Heart right ventricle (tissue), 16 donors: ENCODE data around the gene SERPINB10. TPM values are rescaled to one million over a fixed set of nuclear protein-coding genes. Genes with fewer than 3 reads are reported as not detected.
"Not testable (repeated sequence)": the region's sequence is repeated elsewhere in the genome, so short reads cannot be mapped to it uniquely, and the experiment has no call there.

Experiments used
- ATAC-seq, 8 donors: fragments of 200-7000 bp; cut with Tn5 transposase; one replicate each; pipeline ENCODE4 v1.9.1; 2020; ENCODE audit warnings: mild to moderate bottlenecking in 8 of 8, moderate library complexity in 8 of 8, moderate number of reproducible peaks in 1 of 8
- DNase-seq, 2 donors: peaks; one replicate each; pipeline ENCODE4 v3.0.0-alpha.2; 2020
- H3K27ac ChIP-seq, 10 donors: fragments of 200-600 bp; sonication (generic) in 2 of 10; one replicate each; pipeline versions ENCODE4 v1.5.0 to v1.8.0; 2020 to 2022; ENCODE audit warnings: mild to moderate bottlenecking in 3 of 10
- H3K27me3 ChIP-seq, 7 donors: fragments of 200-600 bp; one replicate each; pipeline ENCODE4 v1.8.0; 2021 to 2022; ENCODE audit warnings: mild to moderate bottlenecking in 2 of 7
- H3K36me3 ChIP-seq, 9 donors: fragments of 200-600 bp; sonication (generic) in 1 of 9; one replicate each; pipeline versions ENCODE4 v1.5.0 to v1.8.0; 2020 to 2022; ENCODE audit warnings: mild to moderate bottlenecking in 2 of 9
- H3K4me1 ChIP-seq, 9 donors: fragments of 200-600 bp; sonication (generic) in 1 of 9; one replicate each; pipeline versions ENCODE4 v1.5.0 to v1.8.0; 2020 to 2022; ENCODE audit warnings: mild to moderate bottlenecking in 4 of 9
- H3K4me3 ChIP-seq, 10 donors: fragments of 200-600 bp; sonication (generic) in 2 of 10; one replicate each; pipeline versions ENCODE4 v1.5.0 to v1.8.0; 2020 to 2022; ENCODE audit warnings: mild to moderate bottlenecking in 7 of 10, moderate library complexity in 2 of 10
- H3K9me3 ChIP-seq, 11 donors: fragments of 200-600 bp in 10 of 11; sonication (generic) in 2 of 11; one replicate each; pipeline versions ENCODE4 v1.5.0 to v1.8.0; 2013 to 2022; ENCODE audit warnings: mild to moderate bottlenecking in 2 of 11, control low read depth in 1 of 11, moderate library complexity in 1 of 11
- WGBS, 2 donors: extraction: QIAGEN DNeasy Blood & Tissue Kit; methylation state at CpG; one replicate each; pipeline ENCODE4 v1.1.7; 2013; ENCODE audit warnings: inconsistent platforms in 1 of 2; 5-methylcytosine and 5-hydroxymethylcytosine counted together
- intact Hi-C, 10 donors: fragments of 100-400 bp; cut with DNase I; formaldehyde crosslinking; loops; one replicate each; pipeline versions ENCODE4 v1.11.1 to v1.14.2; 2022
- polyA plus RNA-seq, 2 donors: library from polyadenylated mRNA; stranded (reverse); fragments of 200-250 nt; gene quantifications; one replicate each; pipeline ENCODE4 v1.2.3, GENCODE V29; 2013
- total RNA-seq, 10 donors: library from RNA; stranded (reverse); fragmentation: NEBNext Ultra II Directional in 3 of 10; extraction: Animal tissue kit (Norgen Biotek cat#: 25700) in 3 of 10; gene quantifications; one replicate each; pipeline versions ENCODE4 v1.2.1 to v1.2.4, GENCODE V29; 2021 to 2023
- TF ChIP-seq, protein P1 (sequence below), 9 donors: fragments of 200-600 bp; sonication (generic) in 2 of 9; IDR thresholded peaks; one replicate each; pipeline versions ENCODE4 v1.5.0 to v1.8.0; 2021 to 2022; ENCODE audit warnings: antibody characterized with exemption in 9 of 9, mild to moderate bottlenecking in 5 of 9, moderate library complexity in 1 of 9
- donor health status: Arrhythmogenic right ventricular cardiomyopathy.
- donor health status: ischemic (EF 13 %, LVEDD 7.1; RV severe dilation, severe dysfunction).
- donor health status: healthy with polysubstance abuse.
- donor health status: DM: no; HTN: yes; CAD: no.
- donor health status: DM: no; HTN: no; CAD: no.
- donor health status: ischemic (EF 25% LVEDD 6.9; RV normal size, moderate dysfunction).
- donor health status: ischemic (EF 25% LVEDD 5.7; RV mildly dilated, moderate dysfunction).
- donor health status: healthy.
- donor health status: DM: yes; HTN: yes; CAD: no.
- donor health status: Ischemic cardiomyopathy.
- donor health status: ischemic (EF 35%, LVEDD 5.7; RV mildly dilated, moderate dysfunction).
- donor health status: nonischemic (EF 11% LVEDD 7.7; RV severe dilation, severe dysfunction).
- donor health status: DM: yes; HTN: yes; CAD: no.
- donor health status: PGD.
- donor health status: ischemic (EF 29% LVEDD 5.4; RV normal size, mild dysfunction).
- donor health status: nonischemic (EF 23%, LVEDD 6.1; RV moderate dilation, normal function).

Gene SERPINB10
- total and polyA plus RNA-seq, 12 donors = not detected

DNA sequence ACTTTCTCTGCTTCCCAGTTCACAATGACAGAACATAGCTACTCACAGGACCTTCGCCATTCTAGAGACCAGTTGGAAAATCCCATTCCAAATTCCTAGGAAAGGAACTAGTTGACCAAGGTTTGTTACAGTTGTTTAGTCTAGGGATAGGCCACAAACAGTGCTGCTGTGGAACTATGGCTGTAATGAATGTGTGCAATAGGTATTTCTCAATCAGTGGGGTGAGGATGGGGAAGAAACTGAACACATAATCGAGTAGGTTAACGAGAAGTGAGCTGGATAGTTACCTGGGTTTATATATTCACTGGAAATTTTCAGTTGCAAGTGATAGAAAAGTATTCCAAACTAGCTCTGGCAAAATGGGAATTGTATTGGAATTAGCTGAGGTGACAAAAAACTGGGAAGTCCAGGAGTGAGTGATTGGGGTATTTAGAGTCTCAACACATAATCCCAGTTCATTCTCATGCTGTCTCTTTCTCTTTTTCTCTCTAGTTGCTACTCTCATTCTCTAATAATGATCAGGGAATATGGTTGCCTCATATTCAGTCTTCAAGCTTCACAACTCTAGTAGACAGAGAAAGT lies 23.1 kb downstream of the SERPINB10 start:
- Histone ChIP-seq H3K27me3 (peaks cover 0 to 12% (median 6%) of the 10 kb centered on the region in 7 donors), H3K4me1 (peaks cover 0 to 4% (median 0%) of the 10 kb centered on the region in 9 donors), H3K4me3 (no peak overlapping the region), H3K9me3 (peaks cover 0 to 2% (median 0%) of the 10 kb centered on the region in 11 donors), H3K27ac (no peak overlapping the region), H3K36me3 (no peaks in the 10 kb centered on the region)
- intact Hi-C loops = loop anchor here in 3 of 10 donors (10.0 kb wide), 2 partner anchors 106 to 406 kb away; no protein-coding TSS in a partner anchor
- no peak for DNase-seq
- no peak for ATAC-seq
- TF ChIP-seq, protein P1, sequence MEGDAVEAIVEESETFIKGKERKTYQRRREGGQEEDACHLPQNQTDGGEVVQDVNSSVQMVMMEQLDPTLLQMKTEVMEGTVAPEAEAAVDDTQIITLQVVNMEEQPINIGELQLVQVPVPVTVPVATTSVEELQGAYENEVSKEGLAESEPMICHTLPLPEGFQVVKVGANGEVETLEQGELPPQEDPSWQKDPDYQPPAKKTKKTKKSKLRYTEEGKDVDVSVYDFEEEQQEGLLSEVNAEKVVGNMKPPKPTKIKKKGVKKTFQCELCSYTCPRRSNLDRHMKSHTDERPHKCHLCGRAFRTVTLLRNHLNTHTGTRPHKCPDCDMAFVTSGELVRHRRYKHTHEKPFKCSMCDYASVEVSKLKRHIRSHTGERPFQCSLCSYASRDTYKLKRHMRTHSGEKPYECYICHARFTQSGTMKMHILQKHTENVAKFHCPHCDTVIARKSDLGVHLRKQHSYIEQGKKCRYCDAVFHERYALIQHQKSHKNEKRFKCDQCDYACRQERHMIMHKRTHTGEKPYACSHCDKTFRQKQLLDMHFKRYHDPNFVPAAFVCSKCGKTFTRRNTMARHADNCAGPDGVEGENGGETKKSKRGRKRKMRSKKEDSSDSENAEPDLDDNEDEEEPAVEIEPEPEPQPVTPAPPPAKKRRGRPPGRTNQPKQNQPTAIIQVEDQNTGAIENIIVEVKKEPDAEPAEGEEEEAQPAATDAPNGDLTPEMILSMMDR (IDR thresholded peaks at IDR 0.05) = no peak
- WGBS, 2 donors = 85 to 86% methylated on average over 3 of the region's 3 CpGs

DNA sequence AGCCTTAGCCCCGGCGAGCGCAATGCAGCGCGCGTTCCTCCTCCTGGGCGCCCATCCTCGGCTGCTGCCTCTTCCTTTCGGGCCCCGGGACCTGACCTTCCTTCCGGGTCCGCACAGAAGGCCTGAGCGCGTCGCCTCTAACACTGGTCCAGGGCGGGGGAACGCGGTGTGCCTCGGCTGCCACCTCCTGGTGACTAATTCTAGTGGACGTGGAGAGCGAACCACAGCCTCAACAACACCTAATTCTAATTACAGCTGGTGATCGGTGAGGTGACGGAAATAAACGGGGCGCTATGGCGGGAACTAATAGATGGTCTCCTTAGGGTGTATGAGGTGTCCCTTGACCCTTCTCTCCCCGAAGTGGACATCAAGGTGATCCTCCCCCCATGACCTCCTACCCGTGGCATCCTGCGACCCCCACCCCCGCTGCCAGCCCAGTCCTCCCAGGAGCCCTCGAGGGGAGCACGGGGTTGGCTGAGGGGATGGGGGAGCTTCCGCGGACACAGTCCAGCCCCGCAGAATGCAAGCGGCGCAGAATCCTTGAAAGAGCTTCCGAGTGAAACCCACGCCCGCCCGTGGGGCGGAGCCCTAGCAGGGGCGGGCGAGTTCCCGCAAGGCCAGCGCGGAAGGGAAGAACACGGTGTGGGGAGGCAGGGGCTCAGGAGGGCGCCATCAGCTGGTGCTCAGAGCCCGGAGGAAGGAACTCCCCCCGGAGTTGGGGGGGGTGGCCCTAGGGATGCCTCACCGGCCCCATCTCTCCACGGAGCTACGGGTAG lies 28.6 kb downstream of the SERPINB10 start:
- Histone ChIP-seq H3K27me3 (peaks cover 0 to 49% (median 36%) of the 10 kb centered on the region in 7 donors), H3K36me3 (no peaks in the 10 kb centered on the region), H3K9me3 (no peaks in the 10 kb centered on the region), H3K4me1 (peaks cover 0 to 14% (median 9%) of the 10 kb centered on the region in 9 donors), H3K27ac (peak overlapping the region in 1 of 10 donors; percentile 1), H3K4me3 (peak overlapping the region; percentile 1 to 60 (median 52))
- intact Hi-C loops = loop anchor here in 8 of 10 donors (2.0 to 10.0 kb wide), 5 partner anchors 112 to 419 kb away; no protein-coding TSS in a partner anchor
- 1 to 2% methylated on average over 54 of the region's 54 CpGs for WGBS, 2 donors
- DNase-seq (peak; percentile 76 to 79), ATAC-seq (peak; percentile 90 to 100 (median 98))
- TF ChIP-seq, protein P1 (IDR thresholded peaks at IDR 0.05) = peak; percentile 48 to 78 (median 72)

DNA sequence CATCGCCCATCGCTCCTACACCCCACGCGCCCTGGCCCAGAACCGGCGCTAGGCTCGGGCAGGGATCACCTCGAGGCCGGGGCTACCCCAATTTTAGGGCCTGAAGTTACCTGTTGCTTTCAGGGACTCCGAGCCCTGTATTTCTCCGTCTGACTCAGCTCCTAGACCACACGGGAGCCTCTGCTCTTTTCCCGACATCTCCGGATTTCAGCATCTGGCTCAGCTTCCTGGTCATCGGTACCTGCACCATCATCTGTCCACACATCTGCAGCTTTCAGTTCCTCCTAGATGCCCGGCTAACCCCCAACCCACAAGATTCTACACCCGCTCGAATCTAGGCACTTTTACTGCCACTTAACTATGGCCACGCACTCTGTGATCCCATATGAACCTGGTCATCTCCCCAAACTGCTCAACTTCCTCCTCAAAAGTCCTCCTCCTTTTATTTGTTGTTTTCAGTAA lies 29.2 kb downstream of the SERPINB10 start:
- ATAC-seq = no peak
- 30 to 32% methylated on average over 19 of the region's 19 CpGs for WGBS, 2 donors
- Histone ChIP-seq H3K4me3 (peak overlapping the region; percentile 1 to 60 (median 52)), H3K27ac (peak overlapping the region in 1 of 10 donors; percentile 1), H3K27me3 (peaks cover 0 to 55% (median 36%) of the 10 kb centered on the region in 7 donors), H3K36me3 (no peaks in the 10 kb centered on the region), H3K4me1 (peaks cover 0 to 14% (median 9%) of the 10 kb centered on the region in 9 donors), H3K9me3 (no peaks in the 10 kb centered on the region)
- intact Hi-C loops = loop anchor here in 8 of 10 donors (2.0 to 10.0 kb wide), 5 partner anchors 112 to 420 kb away; no protein-coding TSS in a partner anchor
- TF ChIP-seq, protein P1 (IDR thresholded peaks at IDR 0.05) = no peak
- DNase-seq = no peak

DNA sequence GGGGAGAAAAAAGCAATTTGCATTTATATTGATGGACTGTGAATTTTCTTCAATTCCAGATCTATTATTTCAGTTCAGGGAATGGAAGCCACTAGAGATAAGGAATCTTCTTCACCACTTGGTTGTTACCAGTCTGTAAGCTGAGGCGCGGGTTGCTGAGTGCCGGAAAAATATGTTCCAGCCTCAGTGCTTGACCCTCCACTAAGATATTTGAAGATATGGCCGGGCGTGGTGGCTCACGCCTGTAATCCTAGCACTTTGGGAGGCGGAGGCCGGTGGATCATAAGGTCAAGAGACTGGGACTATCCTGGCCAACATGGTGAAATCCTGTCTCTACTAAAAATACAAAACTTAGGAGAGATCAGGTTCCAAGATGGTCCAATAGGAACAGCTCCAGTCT lies 32.2 kb downstream of the SERPINB10 start:
- peaks cover 0 to 1% (median 0%) of the 10 kb centered on the region in 11 donors for H3K9me3 ChIP-seq
- H3K36me3 ChIP-seq = no peaks in the 10 kb centered on the region
- intact Hi-C loops = no loop called here
- WGBS, 2 donors = 91 to 93% methylated on average over 8 of the region's 8 CpGs
- H3K27ac ChIP-seq = no peak overlapping the region
- peaks cover 0 to 59% (median 40%) of the 10 kb centered on the region in 7 donors for H3K27me3 ChIP-seq
- TF ChIP-seq, protein P1 (IDR thresholded peaks at IDR 0.05) = no peak
- ATAC-seq (no peak), DNase-seq (no peak)
- no peak overlapping the region for H3K4me3 ChIP-seq
- peaks cover 0 to 14% (median 9%) of the 10 kb centered on the region in 9 donors for H3K4me1 ChIP-seq

DNA sequence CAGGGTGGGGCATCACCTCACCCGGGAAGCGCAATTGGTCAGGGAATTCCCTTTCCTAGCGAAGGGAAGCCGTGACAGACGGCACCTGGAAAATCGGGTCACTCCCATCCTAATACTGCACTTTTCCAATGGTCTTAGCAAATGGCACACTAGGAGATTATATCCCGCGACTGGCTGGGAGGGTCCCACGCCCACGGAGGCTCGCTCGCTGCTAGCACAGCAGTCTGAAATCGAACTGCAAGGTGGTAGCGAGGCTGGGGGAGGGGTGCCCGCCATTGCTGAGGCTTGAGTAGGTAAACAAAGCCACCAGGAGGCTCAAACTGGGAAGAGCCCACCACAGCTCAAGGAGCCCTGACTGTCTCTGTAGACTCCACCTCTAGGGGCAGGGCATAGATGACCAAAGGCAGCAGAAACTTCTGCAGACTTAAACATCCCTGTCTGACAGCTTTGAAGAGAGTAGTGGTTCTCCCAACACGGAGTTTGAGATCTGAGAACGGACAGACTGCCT lies 32.8 kb downstream of the SERPINB10 start:
- H3K27ac ChIP-seq, H3K36me3 ChIP-seq, intact Hi-C loops, H3K4me3 ChIP-seq, ATAC-seq, DNase-seq, H3K9me3 ChIP-seq: not testable (repeated sequence)
- 67 to 75% methylated on average over 17 of the region's 17 CpGs for WGBS, 2 donors
- Histone ChIP-seq H3K4me1 (peaks cover 0 to 12% (median 9%) of the 10 kb centered on the region in 9 donors), H3K27me3 (peaks cover 0 to 61% (median 40%) of the 10 kb centered on the region in 7 donors)
